Endothelial cell of umbilical vein (primary cell): Measurements from ENCODE around the gene HOXB3. TPM values are rescaled to one million over a fixed set of nuclear protein-coding genes. Genes with fewer than 3 reads are reported as not detected.

Source experiments
- BruUV-seq: library from RNA; stranded (reverse); fragments of 400-500 nt; replicated peaks from 2 replicates; lab custom pipeline; 2021; lab: Mats Ljungman, UMichigan
- CTCF ChIA-PET: fragments of 300-600, 350-600 bp; sonication (Branson Sonifier 250); formaldehyde crosslinking; loops from one replicate; lab custom pipeline; 2021; ENCODE audit warnings: antibody characterized with exemption, inconsistent platforms; lab: Charles Lee
- POLR2A ChIA-PET: fragments of 300-600, 350-600 bp; sonication (Branson Sonifier 250); formaldehyde crosslinking; loops from one replicate; lab custom pipeline; 2021; ENCODE audit warnings: antibody characterized with exemption, inconsistent platforms; lab: Charles Lee
- DNase-seq: peaks from one replicate; pipeline ENCODE4 v3.0.0-alpha.2; 2011; ENCODE audit warnings: low read depth, low spot score
- FAIRE-seq: peaks from 2 replicates; lab custom pipeline; 2011; peaks lifted over from hg19 to GRCh38; lab: Jason Lieb, UNC
- H2AFZ ChIP-seq: 2 replicates; pipeline ENCODE4 v1.6.0; 2012; ENCODE audit warnings: low read depth, low read length, control low read depth, inconsistent platforms
- H3K27ac ChIP-seq: 2 replicates; pipeline ENCODE4 v1.5.1; 2011; ENCODE audit warnings: low read depth, mild to moderate bottlenecking, control low read depth, low read length, moderate library complexity; ENCODE audit not compliant: insufficient read depth
- H3K27me3 ChIP-seq, 2 experiments: 2 replicates each; pipeline versions ENCODE4 v1.6.0 to v1.6.1; 2011; ENCODE audit warnings: low read length in 2 of 2, mixed read lengths in 1 of 2; ENCODE audit not compliant: control insufficient read depth in 2 of 2, insufficient read depth in 2 of 2
- H3K36me3 ChIP-seq, 2 experiments: 2 replicates in 1 of 2; 3 replicates in 1 of 2; pipeline ENCODE4 v1.5.1; 2011; ENCODE audit warnings: low read length in 2 of 2, mild to moderate bottlenecking in 1 of 2, moderate library complexity in 1 of 2; ENCODE audit not compliant: control insufficient read depth in 2 of 2, insufficient read depth in 2 of 2; ENCODE audit errors: extremely low read depth in 1 of 2
- H3K4me1 ChIP-seq: 3 replicates; pipeline ENCODE4 v1.5.1; 2011; ENCODE audit warnings: mild to moderate bottlenecking, low read length; ENCODE audit not compliant: control insufficient read depth, insufficient read depth; ENCODE audit errors: extremely low read depth
- H3K4me2 ChIP-seq: 2 replicates; pipeline ENCODE4 v1.6.1; 2011; ENCODE audit warnings: low read length, control low read depth, mixed read lengths; ENCODE audit not compliant: insufficient read depth
- H3K4me3 ChIP-seq, 3 experiments: fragments of 200-600 bp in 1 of 3; sonication (generic), shearing (Covaris generic) in 1 of 3; replicated peaks in 1 of 3; 2 replicates each; pipeline ENCODE4 v1.5.1; 2011 to 2016; ENCODE audit warnings: control low read depth in 3 of 3, low read length in 3 of 3, mild to moderate bottlenecking in 2 of 3, inconsistent platforms in 1 of 3, low read depth in 1 of 3, moderate library complexity in 1 of 3; ENCODE audit not compliant: insufficient read depth in 1 of 3
- H3K79me2 ChIP-seq: 2 replicates; pipeline ENCODE4 v1.6.0; 2012; ENCODE audit warnings: low read length, inconsistent platforms; ENCODE audit not compliant: control insufficient read depth, insufficient read depth
- H3K9ac ChIP-seq: replicated peaks from 2 replicates; pipeline ENCODE3; 2011; ENCODE audit warnings: low read length, control low read depth; ENCODE audit not compliant: insufficient read depth; ENCODE audit errors: extremely low read depth
- H3K9me1 ChIP-seq: replicated peaks from 3 replicates; pipeline ENCODE4 v1.6.0; 2011; ENCODE audit warnings: mild to moderate bottlenecking, low read length; ENCODE audit not compliant: control insufficient read depth, insufficient read depth; ENCODE audit errors: extremely low read depth
- H3K9me3 ChIP-seq: replicated peaks from 2 replicates; pipeline ENCODE4 v1.5.1; 2012; ENCODE audit warnings: low read length, inconsistent platforms; ENCODE audit not compliant: control insufficient read depth, insufficient read depth
- H4K20me1 ChIP-seq: replicated peaks from 2 replicates; pipeline ENCODE3; 2011; ENCODE audit warnings: mild to moderate bottlenecking, low read length; ENCODE audit not compliant: control insufficient read depth, insufficient read depth; ENCODE audit errors: extremely low read depth
- CTCF ChIP-seq, 2 donors: IDR thresholded peaks; 1 replicate in 1 of 2; 2 replicates in 1 of 2; pipeline ENCODE4 v1.5.1; 2011; ENCODE audit warnings: low read length in 2 of 2, mild to moderate bottlenecking in 2 of 2, moderate library complexity in 2 of 2, control low read depth in 1 of 2, inconsistent platforms in 1 of 2, low read depth in 1 of 2; ENCODE audit not compliant: insufficient read depth in 1 of 2; ENCODE audit errors: extremely low read depth in 1 of 2
- EZH2 ChIP-seq: IDR thresholded peaks from 2 replicates; pipeline ENCODE4 v1.6.1; 2012; ENCODE audit warnings: borderline replicate concordance, low read depth, mild to moderate bottlenecking, moderate library complexity, low read length, inconsistent platforms; ENCODE audit not compliant: severe bottlenecking
- FOS ChIP-seq: IDR thresholded peaks from 2 replicates; pipeline ENCODE4 v1.6.1; 2011; ENCODE audit warnings: mild to moderate bottlenecking, low read length, moderate library complexity, borderline replicate concordance; ENCODE audit not compliant: insufficient read depth
- JUN ChIP-seq: IDR thresholded peaks from 2 replicates; pipeline ENCODE4 v1.6.1; 2011; ENCODE audit warnings: borderline replicate concordance, low read depth; ENCODE audit not compliant: insufficient read length, insufficient read depth
- MAX ChIP-seq: IDR thresholded peaks from 2 replicates; pipeline ENCODE4 v1.6.1; 2011; ENCODE audit not compliant: insufficient read depth, insufficient read length
- POLR2A ChIP-seq: IDR thresholded peaks from 2 replicates; pipeline ENCODE4 v1.6.1; 2012; ENCODE audit warnings: low read depth, mild to moderate bottlenecking, control low read depth, low read length
- POLR2AphosphoS5 ChIP-seq: IDR thresholded peaks from 2 replicates; pipeline ENCODE4 v1.6.1; 2012; ENCODE audit warnings: low read depth, mild to moderate bottlenecking, control low read depth, low read length, moderate library complexity; ENCODE audit not compliant: insufficient read depth
- dilution Hi-C: fragments of 300-500 bp; cut with MboI; formaldehyde crosslinking; loops from one replicate; pipeline ENCODE4 v1.15.0; 2019; ENCODE audit warnings: low sequenced_read_pairs; ENCODE audit not compliant: extremely low pct_ligation_motif_present
- intact Hi-C: fragments of 100-400 bp; cut with micrococcal nuclease; formaldehyde crosslinking; loops from one replicate; pipeline ENCODE4 v1.10.0; 2022
- polyA plus RNA-seq, 4 experiments: library from polyadenylated mRNA; depleted of rRNA in 3 of 4; stranded (reverse) in 3 of 4; unstranded in 1 of 4; fragments of >200 nt; gene quantifications; 2 replicates each; pipeline versions ENCODE4 v1.2.1 to v1.2.3, GENCODE V29; 2011 to 2012; ENCODE audit warnings: missing spikeins in 1 of 4
- total RNA-seq: library from RNA; stranded (reverse); gene quantifications from 2 replicates; pipeline ENCODE4 v1.2.3, GENCODE V29; 2021

Gene HOXB3
- total and polyA plus RNA-seq, 2 donors (not counting 3 experiments of a cell fraction or from before 2014, with no cell fraction given), result 29.6 to 56.6 TPM

- DNase-seq, result peak; percentile 83
- peak overlapping the region; percentile 41 for H3K9ac ChIP-seq
- no peaks in the 10 kb centered on the region for H4K20me1 ChIP-seq
- peaks cover 0 to 2% of the 10 kb centered on the region in 2 experiments for H3K36me3 ChIP-seq
- H2AFZ ChIP-seq, result no peak overlapping the region
- peak overlapping the region; percentile 12 to 60 (median 45) for H3K4me3 ChIP-seq
- peaks cover 82% of the 10 kb centered on the region for H3K4me1 ChIP-seq
- H3K9me3 ChIP-seq, result no peaks in the 10 kb centered on the region
- ChIA-PET POLR2A (interaction anchor here (1.6 kb wide), 1 partner anchor 22 kb away, joined by 8 read pairs; no protein-coding TSS in a partner anchor), CTCF (interaction anchor here (0.6 to 6.1 kb wide), 11 partner anchors 9 to 353 kb away, joined by 3 to 28 read pairs (median 5); no protein-coding TSS in a partner anchor)
- no TSS peak for BruUV-seq
- peak; percentile 46 for TF ChIP-seq POLR2A
- TF ChIP-seq POLR2AphosphoS5, result no peak
- no peak for TF ChIP-seq MAX
- TF ChIP-seq EZH2, result no peak
- TF ChIP-seq CTCF (IDR thresholded peaks at IDR 0.05; ENCODE audit: extremely low read depth in 1 of 2, insufficient read depth in 1 of 2, low read depth in 1 of 2, low read length in 2 of 2), result no peak
- TF ChIP-seq JUN, result no peak
- no peak for TF ChIP-seq FOS
- H3K4me2 ChIP-seq, result peak overlapping the region; percentile 80
- intact Hi-C loops, result loop anchor here (2.0 kb wide), 1 partner anchor 24 kb away; the partner anchor contains the start of gene HOXB2
- no peak for FAIRE-seq
- H3K27ac ChIP-seq, result peak overlapping the region; percentile 49
- dilution Hi-C loops, result no loop called here
- H3K9me1 ChIP-seq, result no peaks in the 10 kb centered on the region
- no peaks in the 10 kb centered on the region for H3K27me3 ChIP-seq
- H3K79me2 ChIP-seq, result peaks cover 92% of the 10 kb centered on the region
Measured at GRCh38 chr17:48568499-48569239, 21.4 kb downstream of the HOXB3 start.
